Esophagus muscularis mucosa (tissue), 3 donors: ENCODE results near the gene FLT4.
"Not testable (repeated sequence)": the region's sequence is repeated elsewhere in the genome, so short reads cannot be mapped to it uniquely, and the experiment has no call there.

Experiments
- CTCF ChIP-seq, 3 experiments: fragments of 200-600 bp in 2 of 3; fragments of 450-650 bp in 1 of 3; sonication (generic) in 2 of 3; IDR thresholded peaks; one replicate each; pipeline ENCODE4 v1.5.1; 2017 to 2019; ENCODE audit warnings: antibody characterized with exemption in 3 of 3, mild to moderate bottlenecking in 2 of 3, moderate library complexity in 1 of 3
- POLR2A ChIP-seq: fragments of 450-650 bp; IDR thresholded peaks from one replicate; pipeline ENCODE4 v1.6.1; 2017; ENCODE audit warnings: antibody characterized with exemption, moderate library complexity, mild to moderate bottlenecking, low read depth
- POLR2AphosphoS5 ChIP-seq, 2 donors: sonication (generic); formaldehyde crosslinking; IDR thresholded peaks; one replicate each; pipeline ENCODE4 v1.6.1; 2017; ENCODE audit warnings: antibody characterized with exemption in 2 of 2

- not testable (repeated sequence) for TF ChIP-seq CTCF (IDR thresholded peaks at IDR 0.05); POLR2A; POLR2AphosphoS5 (IDR thresholded peaks at IDR 0.05)
Observed at GRCh38 chr5:180655243-180655642, 5.8 kb upstream of the FLT4 start.
